OCI-LY7 (cell line): ENCODE data around the gene RLN3. TPM values are rescaled to one million over a fixed set of nuclear protein-coding genes. Genes with fewer than 3 reads are reported as not detected.

Experiments used
- BruUV-seq: library from RNA; stranded (reverse); fragments of 400-500 nt; replicated peaks from 2 replicates; lab custom pipeline; 2021; lab: Mats Ljungman, UMichigan
- CTCF ChIA-PET: fragments of 300-600 bp; sonication (Branson Sonifier 250); formaldehyde crosslinking; loops from one replicate; lab custom pipeline; 2022; ENCODE audit warnings: antibody characterized with exemption; ENCODE audit not compliant: unreplicated experiment; lab: Charles Lee
- POLR2A ChIA-PET: fragments of 300-600 bp; sonication (Branson Sonifier 250); formaldehyde crosslinking; loops from one replicate; lab custom pipeline; 2022; ENCODE audit warnings: antibody characterized with exemption; lab: Charles Lee
- DNase-seq: peaks from one replicate; pipeline ENCODE4 v3.0.0-alpha.2; 2015; ENCODE audit warnings: low spot score
- H2AFZ ChIP-seq: fragments of 200-600 bp; sonication (generic), shearing (Covaris generic); 2 replicates; pipeline ENCODE4 v1.6.1; 2014; ENCODE audit warnings: mild to moderate bottlenecking, antibody characterized with exemption, low read length, moderate library complexity
- H3K27ac ChIP-seq: fragments of 200-600 bp; sonication (generic); 2 replicates; pipeline ENCODE4 v1.5.1; 2014; ENCODE audit warnings: mixed run types, low read depth, mild to moderate bottlenecking, moderate library complexity, low read length, inconsistent platforms; ENCODE audit not compliant: poor library complexity, severe bottlenecking
- H3K36me3 ChIP-seq: fragments of 200-600 bp; sonication (generic); 2 replicates; pipeline ENCODE4 v1.6.1; 2014; ENCODE audit warnings: mild to moderate bottlenecking, antibody characterized with exemption, low read length, moderate library complexity, mixed read lengths; ENCODE audit not compliant: insufficient read depth
- H3K4me1 ChIP-seq: fragments of 200-600 bp; sonication (generic); 2 replicates; pipeline ENCODE4 v1.5.1; 2014; ENCODE audit warnings: mild to moderate bottlenecking, low read length; ENCODE audit not compliant: insufficient read depth, poor library complexity, severe bottlenecking
- H3K4me2 ChIP-seq: fragments of 200-600 bp; sonication (generic); 2 replicates; pipeline ENCODE4 v1.6.1; 2014; ENCODE audit warnings: mild to moderate bottlenecking, low read length
- H3K4me3 ChIP-seq: fragments of 200-600 bp; sonication (generic); 2 replicates; pipeline ENCODE4 v1.5.1; 2014; ENCODE audit warnings: mild to moderate bottlenecking, low read depth, low read length; ENCODE audit not compliant: poor library complexity, severe bottlenecking
- H3K79me2 ChIP-seq: fragments of 200-600 bp; sonication (generic); 2 replicates; pipeline ENCODE4 v1.6.1; 2016; ENCODE audit warnings: low read depth, mild to moderate bottlenecking, low read length, moderate library complexity, mixed read lengths; ENCODE audit not compliant: insufficient read depth
- H3K9me2 ChIP-seq: fragments of 200-600 bp; sonication (generic); 2 replicates; pipeline ENCODE4 v1.6.1; 2016; ENCODE audit warnings: mild to moderate bottlenecking, low read length, mixed read lengths; ENCODE audit not compliant: insufficient read depth
- H3K9me3 ChIP-seq: fragments of 200-600 bp; sonication (generic); 2 replicates; pipeline ENCODE4 v1.6.1; 2014; ENCODE audit warnings: mild to moderate bottlenecking, mixed run types, low read length, mixed read lengths
- H4K20me1 ChIP-seq: fragments of 200-600 bp; sonication (generic); 2 replicates; pipeline ENCODE4 v1.6.1; 2014; ENCODE audit warnings: mild to moderate bottlenecking, antibody characterized with exemption, low read length, moderate library complexity, mixed read lengths; ENCODE audit not compliant: insufficient read depth
- EZH2phosphoT487 ChIP-seq: fragments of 200-600 bp; sonication (generic); IDR thresholded peaks from 2 replicates; pipeline ENCODE4 v1.6.1; 2018; ENCODE audit warnings: low read depth, borderline replicate concordance, mild to moderate bottlenecking, mixed run types, antibody characterized with exemption, low read length, moderate library complexity, mixed read lengths
- intact Hi-C: fragments of 100-400 bp; cut with micrococcal nuclease; formaldehyde crosslinking; loops from one replicate; pipeline ENCODE4 v1.10.0; 2022; ENCODE audit not compliant: unreplicated experiment
- total RNA-seq, 2 experiments: library from RNA; depleted of rRNA in 1 of 2; stranded (reverse); fragments of >200 nt in 1 of 2; shearing (Covaris generic) in 1 of 2; gene quantifications; 2 replicates each; pipeline ENCODE4 v1.2.3, GENCODE V29; 2014 to 2022
- TF ChIP-seq, protein P1 (sequence below): fragments of 200-600 bp; sonication (generic); conservative IDR thresholded peaks from 2 replicates; pipeline ENCODE4 v1.5.1; 2014; ENCODE audit warnings: mild to moderate bottlenecking, antibody characterized with exemption, low read length, moderate library complexity, mixed read lengths

Gene RLN3
- total RNA-seq, 2 experiments from 2014 or later, result not detected

- no TSS peak for BruUV-seq
- TF ChIP-seq EZH2phosphoT487, result no peak
- TF ChIP-seq, protein P1, sequence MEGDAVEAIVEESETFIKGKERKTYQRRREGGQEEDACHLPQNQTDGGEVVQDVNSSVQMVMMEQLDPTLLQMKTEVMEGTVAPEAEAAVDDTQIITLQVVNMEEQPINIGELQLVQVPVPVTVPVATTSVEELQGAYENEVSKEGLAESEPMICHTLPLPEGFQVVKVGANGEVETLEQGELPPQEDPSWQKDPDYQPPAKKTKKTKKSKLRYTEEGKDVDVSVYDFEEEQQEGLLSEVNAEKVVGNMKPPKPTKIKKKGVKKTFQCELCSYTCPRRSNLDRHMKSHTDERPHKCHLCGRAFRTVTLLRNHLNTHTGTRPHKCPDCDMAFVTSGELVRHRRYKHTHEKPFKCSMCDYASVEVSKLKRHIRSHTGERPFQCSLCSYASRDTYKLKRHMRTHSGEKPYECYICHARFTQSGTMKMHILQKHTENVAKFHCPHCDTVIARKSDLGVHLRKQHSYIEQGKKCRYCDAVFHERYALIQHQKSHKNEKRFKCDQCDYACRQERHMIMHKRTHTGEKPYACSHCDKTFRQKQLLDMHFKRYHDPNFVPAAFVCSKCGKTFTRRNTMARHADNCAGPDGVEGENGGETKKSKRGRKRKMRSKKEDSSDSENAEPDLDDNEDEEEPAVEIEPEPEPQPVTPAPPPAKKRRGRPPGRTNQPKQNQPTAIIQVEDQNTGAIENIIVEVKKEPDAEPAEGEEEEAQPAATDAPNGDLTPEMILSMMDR, result no peak
- Histone ChIP-seq H3K79me2 (no peaks in the 10 kb centered on the region), H3K9me3 (no peaks in the 10 kb centered on the region), H3K4me1 (peaks cover 26% of the 10 kb centered on the region), H3K4me2 (peak within 1 kb of the TSS; percentile 97), H3K27ac (peak within 1 kb of the TSS; percentile 62), H3K4me3 (peak within 1 kb of the TSS; percentile 76), H3K36me3 (no peaks in the 10 kb centered on the region), H2AFZ (peak within 1 kb of the TSS; percentile 76), H4K20me1 (no peaks in the 10 kb centered on the region), H3K9me2 (no peaks in the 10 kb centered on the region)
- DNase-seq, result peak; percentile 49
- ChIA-PET POLR2A (no interaction called here), CTCF (interaction anchor here (1.5 kb wide), 1 partner anchor 17 kb away, joined by 3 read pairs; no protein-coding TSS in a partner anchor)
- intact Hi-C loops, result loop anchor here (1.0 to 10.0 kb wide), 5 partner anchors 17 to 478 kb away; partner anchors contain the start of gene ASF1B
These were observed 44.8 kb downstream of the RLN3 start, which contains the start of gene MISP3 for GRCh38 chr19:14072535-14073260. Gene MISP3, plus strand, starts transcription at chr19:14072786. Its CDS starts 524 bp downstream, at chr19:14073310.

GRCh38 chr19:14073261-14073924 lies 45.4 kb downstream of the RLN3 start:
- Histone ChIP-seq H3K79me2 (no peaks in the 10 kb centered on the region), H4K20me1 (no peaks in the 10 kb centered on the region), H3K36me3 (no peaks in the 10 kb centered on the region), H2AFZ (peak overlapping the region; percentile 76), H3K9me2 (no peaks in the 10 kb centered on the region), H3K9me3 (no peaks in the 10 kb centered on the region), H3K4me2 (peak overlapping the region; percentile 97), H3K4me3 (peak overlapping the region; percentile 76), H3K4me1 (peaks cover 29% of the 10 kb centered on the region), H3K27ac (peak overlapping the region; percentile 62)
- ChIA-PET POLR2A (interaction anchor here (0.5 kb wide), 1 partner anchor 142 kb away, joined by 3 read pairs; no protein-coding TSS in a partner anchor), CTCF (no interaction called here)
- no TSS peak for BruUV-seq
- peak; percentile 88 for DNase-seq
- intact Hi-C loops, result loop anchor here (1.0 to 10.0 kb wide), 4 partner anchors 16 to 479 kb away; partner anchors contain the start of gene ASF1B
- TF ChIP-seq EZH2phosphoT487, result no peak
- TF ChIP-seq, protein P1, result no peak; the same call in 1 of the 2 replicates
